Neuronal stem cell (in vitro differentiated cells): ENCODE results near the gene EIF4E3.

Experiments used
- DNase-seq: peaks from one replicate; pipeline ENCODE4 v3.0.0-alpha.2; 2013; ENCODE audit warnings: low spot score
- H2AFZ ChIP-seq: one replicate; pipeline ENCODE4 v1.6.1; 2013; ENCODE audit warnings: mild to moderate bottlenecking, low read length, inconsistent platforms
- H2AK5ac ChIP-seq: 2 replicates; pipeline ENCODE4 v1.6.1; 2013; ENCODE audit warnings: low read depth, mild to moderate bottlenecking, inconsistent platforms, low read length, moderate library complexity, mixed read lengths
- H2BK120ac ChIP-seq: 2 replicates; pipeline ENCODE4 v1.6.1; 2013; ENCODE audit warnings: low read depth, mild to moderate bottlenecking, inconsistent platforms, low read length, moderate library complexity, mixed read lengths
- H2BK12ac ChIP-seq: one replicate; pipeline ENCODE4 v1.6.1; 2013; ENCODE audit warnings: low read length, inconsistent platforms
- H2BK15ac ChIP-seq: 2 replicates; pipeline ENCODE4 v1.6.1; 2013; ENCODE audit warnings: mild to moderate bottlenecking, low read length, inconsistent platforms, mixed read lengths
- H2BK5ac ChIP-seq: one replicate; pipeline ENCODE4 v1.6.1; 2013; ENCODE audit warnings: inconsistent platforms, mild to moderate bottlenecking, low read length, moderate library complexity
- H3K14ac ChIP-seq: one replicate; pipeline ENCODE4 v1.6.1; 2013; ENCODE audit warnings: low read length, inconsistent platforms
- H3K18ac ChIP-seq: 2 replicates; pipeline ENCODE4 v1.6.1; 2013; ENCODE audit warnings: low read length, inconsistent platforms
- H3K23ac ChIP-seq: 2 replicates; pipeline ENCODE4 v1.6.1; 2013; ENCODE audit warnings: low read depth, mild to moderate bottlenecking, mixed read lengths, low read length, inconsistent platforms; ENCODE audit not compliant: poor library complexity
- H3K27ac ChIP-seq: replicated peaks from 3 replicates; pipeline ENCODE4 v1.5.1; 2013; ENCODE audit warnings: low read length, inconsistent platforms
- H3K27me3 ChIP-seq, 3 experiments: 2 replicates each; pipeline ENCODE4 v1.6.1; 2013; ENCODE audit warnings: low read length in 3 of 3, mild to moderate bottlenecking in 2 of 3, inconsistent platforms in 1 of 3, low read depth in 1 of 3, mixed read lengths in 1 of 3, moderate library complexity in 1 of 3; ENCODE audit not compliant: control insufficient read depth in 3 of 3, insufficient read depth in 3 of 3
- H3K36me3 ChIP-seq, 2 donors: replicated peaks in 1 of 2; 2 replicates each; pipeline ENCODE4 v1.6.1; 2013; ENCODE audit warnings: low read length in 2 of 2; ENCODE audit not compliant: control insufficient read depth in 2 of 2, insufficient read depth in 2 of 2
- H3K4ac ChIP-seq: 2 replicates; pipeline ENCODE4 v1.6.1; 2013; ENCODE audit warnings: inconsistent platforms, mild to moderate bottlenecking, low read length, moderate library complexity
- H3K4me1 ChIP-seq, 2 donors: 1 replicate in 1 of 2; 2 replicates in 1 of 2; pipeline ENCODE4 v1.6.1; 2013; ENCODE audit warnings: low read length in 2 of 2, low read depth in 1 of 2; ENCODE audit not compliant: control insufficient read depth in 2 of 2, insufficient read depth in 1 of 2
- H3K4me2 ChIP-seq: one replicate; pipeline ENCODE4 v1.6.1; 2013; ENCODE audit warnings: mild to moderate bottlenecking, low read length, inconsistent platforms; ENCODE audit not compliant: insufficient read depth, poor library complexity, severe bottlenecking
- H3K4me3 ChIP-seq, 2 donors: 2 replicates each; pipeline ENCODE4 v1.5.1; 2013; ENCODE audit warnings: low read length in 2 of 2, mild to moderate bottlenecking in 2 of 2, inconsistent platforms in 1 of 2, moderate library complexity in 1 of 2
- H3K79me1 ChIP-seq: one replicate; pipeline ENCODE4 v1.6.1; 2013; ENCODE audit warnings: low read depth, mild to moderate bottlenecking, inconsistent platforms, low read length, moderate library complexity
- H3K9ac ChIP-seq: one replicate; pipeline ENCODE4 v1.6.1; 2013; ENCODE audit warnings: mild to moderate bottlenecking, low read depth, low read length, inconsistent platforms; ENCODE audit not compliant: poor library complexity
- H3K9me3 ChIP-seq, 2 donors: replicated peaks in 1 of 2; 2 replicates each; pipeline versions ENCODE3 to v1.6.1; 2013; ENCODE audit warnings: low read length in 2 of 2, mild to moderate bottlenecking in 2 of 2, inconsistent platforms in 1 of 2, low read depth in 1 of 2, mixed read lengths in 1 of 2, moderate library complexity in 1 of 2; ENCODE audit not compliant: control insufficient read depth in 2 of 2, insufficient read depth in 1 of 2
- H4K8ac ChIP-seq: one replicate; pipeline ENCODE4 v1.6.1; 2013; ENCODE audit warnings: low read depth, mild to moderate bottlenecking, inconsistent platforms, low read length, moderate library complexity
- H4K91ac ChIP-seq: one replicate; pipeline ENCODE4 v1.6.1; 2013; ENCODE audit warnings: low read length, low read depth, mild to moderate bottlenecking, inconsistent platforms; ENCODE audit not compliant: poor library complexity
- WGBS, 2 donors: extraction: QIAGEN DNeasy Blood & Tissue Kit; methylation state at CpG; one replicate each; pipeline ENCODE4 v1.1.7; 2013; ENCODE audit warnings: missing lambda C conversion rate in 2 of 2, mixed read lengths in 1 of 2; ENCODE audit not compliant: insufficient read length in 2 of 2, insufficient replicate concordance in 1 of 2; ENCODE audit errors: extremely low coverage in 2 of 2; 5-methylcytosine and 5-hydroxymethylcytosine counted together

EIF4E3 gene

DNA sequence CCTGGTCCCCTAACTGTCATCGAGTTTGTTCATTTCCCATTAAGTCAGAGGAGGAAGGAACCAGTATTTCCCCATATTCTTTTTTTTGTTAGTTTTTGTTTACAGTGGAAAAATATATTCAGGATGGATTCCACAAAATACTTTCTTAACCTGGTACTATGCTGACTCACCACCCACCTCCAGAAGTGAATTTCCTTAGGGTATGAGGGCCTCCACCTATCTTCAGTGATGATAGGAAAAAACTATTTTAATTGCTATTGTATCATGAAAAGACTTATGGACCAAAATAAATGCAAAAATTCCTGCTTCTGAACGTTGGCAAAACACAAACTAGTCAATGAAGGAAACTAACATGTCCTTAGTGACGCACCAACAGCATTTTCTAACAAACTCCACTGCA lies 77.5 kb downstream of the EIF4E3 start:
- no peak overlapping the region for H2BK120ac ChIP-seq
- H3K9ac ChIP-seq = no peak overlapping the region
- no CpG with 5 or more reads among the region's 3 CpGs for WGBS, 2 donors
- no peaks in the 10 kb centered on the region for H3K79me1 ChIP-seq
- no peak overlapping the region for H3K18ac ChIP-seq
- no peak overlapping the region for H3K14ac ChIP-seq
- no peak overlapping the region for H3K4me3 ChIP-seq
- no peak overlapping the region for H3K4me2 ChIP-seq
- no peak overlapping the region for H4K91ac ChIP-seq
- no peaks in the 10 kb centered on the region for H3K9me3 ChIP-seq
- no peak overlapping the region for H3K27ac ChIP-seq
- H3K23ac ChIP-seq = no peak overlapping the region
- H2AFZ ChIP-seq = no peak overlapping the region
- no peak overlapping the region for H2BK12ac ChIP-seq
- H4K8ac ChIP-seq = no peak overlapping the region
- no peak overlapping the region for H2BK15ac ChIP-seq
- no peak overlapping the region for H3K4ac ChIP-seq
- H2AK5ac ChIP-seq = no peak overlapping the region
- no peaks in the 10 kb centered on the region for H3K36me3 ChIP-seq
- peaks cover 0 to 9% (median 0%) of the 10 kb centered on the region in 3 experiments for H3K27me3 ChIP-seq
- H2BK5ac ChIP-seq = no peak overlapping the region
- H3K4me1 ChIP-seq = peaks cover 0 to 5% of the 10 kb centered on the region in 2 donors
- no peak for DNase-seq

DNA sequence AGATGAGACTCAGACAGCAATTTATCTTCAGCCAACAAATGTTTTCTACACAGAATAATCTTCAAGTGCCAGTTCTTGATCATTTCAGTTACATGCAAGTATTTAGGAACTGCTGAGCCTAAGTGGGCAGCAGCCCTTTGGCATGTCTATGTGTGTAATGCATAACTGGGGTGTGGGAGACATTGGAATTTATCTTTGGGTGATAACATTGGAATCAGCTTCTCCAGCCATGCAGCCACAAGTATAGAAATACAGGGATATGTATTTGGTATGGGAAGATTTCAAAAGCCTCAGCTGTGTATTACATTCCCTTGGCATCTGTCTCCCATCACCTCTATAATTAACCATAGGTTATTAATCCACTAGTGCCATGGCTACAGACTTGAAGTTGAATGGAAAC lies 78.2 kb downstream of the EIF4E3 start:
- H3K14ac ChIP-seq = no peak overlapping the region

DNA sequence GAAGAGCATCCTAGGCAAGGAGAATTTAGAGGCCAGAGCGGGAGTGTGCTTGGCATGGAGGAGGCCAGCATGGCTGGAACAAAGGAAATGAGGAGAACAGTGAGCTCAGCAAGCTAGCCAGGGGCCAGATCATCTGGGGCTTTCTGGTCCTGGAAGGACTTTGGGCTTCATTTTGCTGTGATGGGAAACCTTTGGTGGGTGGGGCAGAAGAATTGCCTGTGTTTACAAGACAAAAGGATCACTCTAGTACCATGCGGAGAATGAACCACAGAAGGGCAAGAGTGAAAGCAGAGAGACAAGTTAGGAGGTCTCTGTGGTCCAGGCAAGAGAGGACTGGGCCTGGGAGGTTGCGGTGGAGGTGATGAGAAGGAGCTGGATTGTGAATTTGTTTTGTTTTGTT lies 80.1 kb downstream of the EIF4E3 start:
- Histone ChIP-seq H3K4me2 (no peak overlapping the region), H3K23ac (no peak overlapping the region), H4K91ac (no peak overlapping the region), H3K4me3 (no peak overlapping the region), H3K36me3 (no peaks in the 10 kb centered on the region), H3K27ac (no peak overlapping the region), H3K27me3 (no peaks in the 10 kb centered on the region), H2BK15ac (no peak overlapping the region), H2BK120ac (no peak overlapping the region), H3K79me1 (no peaks in the 10 kb centered on the region), H3K4me1 (no peaks in the 10 kb centered on the region), H2AK5ac (no peak overlapping the region), H3K14ac (no peak overlapping the region), H3K18ac (no peak overlapping the region), H2BK12ac (no peak overlapping the region), H3K9me3 (no peaks in the 10 kb centered on the region), H2BK5ac (no peak overlapping the region), H3K9ac (no peak overlapping the region), H3K4ac (no peak overlapping the region), H2AFZ (no peak overlapping the region), H4K8ac (no peak overlapping the region)
- WGBS, 2 donors = no CpG with 5 or more reads among the region's 3 CpGs
- DNase-seq = no peak

More for the DNA sequence above, 78.2 kb downstream of the EIF4E3 start:
- H3K9me3 ChIP-seq = no peaks in the 10 kb centered on the region
- peaks cover 0 to 2% (median 0%) of the 10 kb centered on the region in 3 experiments for H3K27me3 ChIP-seq
- H2BK5ac ChIP-seq = no peak overlapping the region
- no peak overlapping the region for H3K9ac ChIP-seq
- H2AFZ ChIP-seq = no peak overlapping the region
- DNase-seq = no peak
- H2BK15ac ChIP-seq = no peak overlapping the region
- peaks cover 0 to 5% of the 10 kb centered on the region in 2 donors for H3K4me1 ChIP-seq
- H3K4me3 ChIP-seq = no peak overlapping the region
- H3K79me1 ChIP-seq = no peaks in the 10 kb centered on the region
- no peak overlapping the region for H3K27ac ChIP-seq
- no peak overlapping the region for H3K4ac ChIP-seq
- H3K18ac ChIP-seq = no peak overlapping the region
- H3K23ac ChIP-seq = no peak overlapping the region
- no peak overlapping the region for H4K8ac ChIP-seq
- H3K4me2 ChIP-seq = no peak overlapping the region
- H2BK120ac ChIP-seq = no peak overlapping the region
- no peak overlapping the region for H2BK12ac ChIP-seq
- no peaks in the 10 kb centered on the region for H3K36me3 ChIP-seq
- no peak overlapping the region for H2AK5ac ChIP-seq
- no peak overlapping the region for H4K91ac ChIP-seq

DNA sequence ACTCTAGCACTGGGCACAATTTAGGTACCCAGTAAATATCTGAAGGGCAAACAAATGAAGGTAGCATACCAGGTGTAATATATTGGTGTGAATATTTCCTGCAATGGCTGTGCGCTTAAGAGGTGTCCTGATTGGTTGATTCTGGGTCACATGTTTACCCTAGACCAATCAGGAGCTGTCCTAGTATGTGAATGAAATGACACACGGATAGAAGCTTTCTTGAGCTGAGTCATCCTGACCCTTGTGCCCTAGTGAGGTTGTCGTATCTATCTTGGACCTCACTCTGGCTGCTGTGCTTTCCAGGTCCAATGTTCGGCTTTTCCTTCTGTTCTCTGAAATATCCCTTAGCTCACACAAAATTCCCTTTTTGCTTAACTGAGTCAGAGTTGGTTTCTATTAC lies 83.5 kb downstream of the EIF4E3 start:
- H3K27ac ChIP-seq = no peak overlapping the region
- no peak overlapping the region for H3K4me2 ChIP-seq
- no peak overlapping the region for H2AK5ac ChIP-seq
- H2BK120ac ChIP-seq = no peak overlapping the region
- H3K23ac ChIP-seq = no peak overlapping the region
- H2BK15ac ChIP-seq = no peak overlapping the region
- WGBS, 2 donors = no CpG with 5 or more reads among the region's 4 CpGs
- H3K14ac ChIP-seq = no peak overlapping the region
- H3K27me3 ChIP-seq = no peaks in the 10 kb centered on the region
- H3K4me3 ChIP-seq = no peak overlapping the region
- H3K4ac ChIP-seq = no peak overlapping the region
- H4K8ac ChIP-seq = no peak overlapping the region
- H2BK5ac ChIP-seq = no peak overlapping the region
- no peaks in the 10 kb centered on the region for H3K79me1 ChIP-seq
- H3K9ac ChIP-seq = no peak overlapping the region
- no peak overlapping the region for H2AFZ ChIP-seq
- H3K18ac ChIP-seq = no peak overlapping the region
- no peak overlapping the region for H2BK12ac ChIP-seq
- H3K4me1 ChIP-seq = no peaks in the 10 kb centered on the region
- H4K91ac ChIP-seq = no peak overlapping the region
- no peak for DNase-seq
- no peaks in the 10 kb centered on the region for H3K9me3 ChIP-seq
- no peaks in the 10 kb centered on the region for H3K36me3 ChIP-seq
